Stimulated activated effector memory CD8-positive, alpha-beta T cell treated with anti-CD3 and anti-CD28 coated beads, Interleukin-12 subunit alpha, Interleukin-12 subunit beta, amount 100 ng/mL, for 72 hours (primary cell): ENCODE results near the gene SIK2.

Source experiments
- ATAC-seq: fragments of 150-1000 bp; cut with Tn5 transposase; 2 replicates; pipeline ENCODE4 v1.10.0; 2021
- DNase-seq, 2 donors: peaks; one replicate each; pipeline ENCODE4 v3.0.0; 2021 to 2022; ENCODE audit warnings: low spot score in 2 of 2
- H3K27ac Mint-ChIP-seq: one replicate; pipeline ENCODE4 v1.8.0; 2022; ENCODE audit warnings: mild to moderate bottlenecking, mixed read lengths
- H3K36me3 Mint-ChIP-seq: one replicate; pipeline ENCODE4 v1.8.0; 2022; ENCODE audit warnings: mild to moderate bottlenecking, mixed read lengths
- H3K4me1 Mint-ChIP-seq: one replicate; pipeline ENCODE4 v1.8.0; 2022; ENCODE audit warnings: mixed read lengths
- H3K4me3 Mint-ChIP-seq: one replicate; pipeline ENCODE4 v1.8.0; 2022; ENCODE audit warnings: mild to moderate bottlenecking, mixed read lengths
- H3K9me3 Mint-ChIP-seq: one replicate; pipeline ENCODE4 v1.8.0; 2022; ENCODE audit warnings: mixed read lengths

SIK2 gene

DNA sequence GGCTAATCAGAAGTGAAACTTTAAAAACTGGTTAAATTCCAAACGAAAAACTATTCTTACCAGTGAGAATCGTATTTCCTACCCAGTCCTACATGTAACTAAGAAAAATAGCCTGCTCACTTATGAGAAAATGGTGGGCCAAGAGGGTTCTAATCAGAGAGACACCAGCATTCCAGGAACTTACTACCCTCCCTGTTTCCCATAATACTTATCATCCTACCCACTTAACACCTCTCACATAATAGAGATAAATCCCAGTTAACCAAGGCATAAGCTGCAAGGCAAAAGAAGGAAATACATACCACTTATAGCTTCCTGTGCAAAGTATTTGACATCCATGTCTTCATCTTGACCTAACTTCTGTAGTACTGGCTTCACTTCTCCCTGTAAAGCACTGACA lies 139.5 kb downstream of the SIK2 start:
- ATAC-seq = no peak
- Mint-ChIP-seq H3K4me1 (peaks cover 11% of the 10 kb centered on the region), H3K9me3 (no peaks in the 10 kb centered on the region), H3K27ac (no peak overlapping the region), H3K36me3 (peaks cover 87% of the 10 kb centered on the region), H3K4me3 (no peak overlapping the region)
- no peak for DNase-seq

DNA sequence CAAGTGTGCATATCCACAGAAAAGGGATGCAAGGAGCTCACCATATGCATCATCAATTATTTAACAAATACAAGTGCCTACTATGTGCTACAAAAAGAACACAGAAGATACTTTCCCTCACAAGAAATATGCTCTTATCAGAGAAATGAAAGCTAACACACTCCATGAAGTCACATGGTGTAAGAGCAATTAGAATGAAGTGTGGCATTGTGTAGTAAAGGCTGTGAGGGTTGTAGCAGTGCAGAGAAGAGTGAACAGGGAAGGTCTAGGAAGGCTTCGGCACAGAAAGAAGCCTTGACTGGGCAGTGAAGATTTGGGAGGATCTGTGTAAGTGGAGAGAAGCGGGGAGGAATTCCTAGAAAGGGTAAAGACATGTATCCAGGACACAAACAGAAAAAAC lies 141.5 kb downstream of the SIK2 start:
- no peak for ATAC-seq
- H3K27ac Mint-ChIP-seq = no peak overlapping the region

DNA sequence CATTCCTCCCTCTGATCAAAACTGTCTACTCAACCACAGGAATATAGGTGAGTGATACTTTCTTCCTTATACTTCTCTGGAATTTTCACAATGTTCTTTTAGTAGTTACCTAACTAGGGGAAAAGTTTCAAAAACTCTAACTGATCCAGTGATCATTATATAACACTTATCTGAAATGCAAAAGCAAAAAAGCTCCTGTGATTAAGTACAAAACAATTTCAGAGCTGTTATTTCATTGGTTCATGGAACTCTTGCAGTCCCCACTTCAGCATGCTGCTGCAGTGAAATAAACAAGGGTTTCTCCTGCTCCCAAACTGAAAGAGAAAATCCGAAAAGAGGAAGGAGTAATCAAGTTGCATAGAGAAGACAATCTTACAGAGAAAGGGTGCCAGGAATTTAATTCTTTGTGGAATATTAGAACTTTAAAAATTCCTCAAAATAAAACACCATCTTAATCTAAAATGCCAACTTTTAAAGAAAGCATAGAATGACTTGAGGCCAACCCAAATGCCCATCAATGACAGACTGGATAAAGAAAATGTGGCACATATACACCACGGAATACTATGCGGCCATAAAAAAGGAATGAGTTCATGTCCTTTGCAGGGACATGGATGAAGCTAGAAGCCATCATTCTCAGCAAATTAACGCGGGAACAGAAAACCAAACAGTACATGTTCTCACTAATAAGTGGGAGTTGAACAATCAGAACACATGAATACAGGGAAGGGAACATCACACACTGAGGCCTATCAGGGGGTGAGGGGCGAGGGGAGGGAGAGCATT lies 143.7 kb downstream of the SIK2 start:
- no peak overlapping the region for H3K4me3 Mint-ChIP-seq
- no peak overlapping the region for H3K27ac Mint-ChIP-seq
- H3K4me1 Mint-ChIP-seq = peaks cover 10% of the 10 kb centered on the region
- no peaks in the 10 kb centered on the region for H3K9me3 Mint-ChIP-seq
- ATAC-seq = no peak
- peaks cover 99% of the 10 kb centered on the region for H3K36me3 Mint-ChIP-seq
- DNase-seq = no peak

More for the DNA sequence above, 141.5 kb downstream of the SIK2 start:
- H3K36me3 Mint-ChIP-seq = peaks cover 98% of the 10 kb centered on the region
- peaks cover 11% of the 10 kb centered on the region for H3K4me1 Mint-ChIP-seq
- H3K9me3 Mint-ChIP-seq = no peaks in the 10 kb centered on the region
- H3K4me3 Mint-ChIP-seq = no peak overlapping the region
- no peak for DNase-seq

DNA sequence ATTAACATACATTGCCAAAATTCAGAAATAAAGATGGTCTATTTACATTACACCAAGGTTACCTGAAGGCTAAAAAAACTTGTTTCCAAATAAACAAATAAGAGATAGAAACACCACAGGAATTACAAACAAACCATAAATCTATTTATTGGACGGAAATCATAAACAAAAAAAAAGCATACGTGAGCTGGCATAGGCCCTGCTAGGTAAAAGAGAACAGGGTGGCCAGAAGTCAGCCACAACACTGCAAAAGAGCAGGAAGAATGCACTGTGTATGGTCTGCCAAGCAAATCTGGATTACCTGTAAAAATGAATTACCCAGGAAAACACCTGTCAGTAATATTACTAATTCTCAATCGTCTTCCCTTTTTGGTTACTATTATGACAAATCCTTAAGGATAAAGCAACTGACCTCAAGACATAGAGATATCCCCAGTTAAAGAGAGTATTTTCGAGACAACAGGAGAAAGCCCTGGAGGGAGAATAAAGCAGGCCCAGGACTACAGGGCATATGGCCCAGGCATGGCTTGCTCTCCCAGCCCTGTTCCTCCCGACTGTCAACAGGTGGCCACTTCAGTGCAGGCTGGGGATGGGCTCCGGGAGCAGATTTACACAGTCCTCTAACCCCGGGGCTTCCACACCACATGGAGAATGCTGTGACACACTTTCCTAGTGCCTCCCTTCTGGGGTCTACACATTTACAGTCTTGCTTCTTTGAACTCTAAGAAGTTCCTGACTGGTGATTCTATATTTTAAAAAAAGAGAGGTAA lies 146.0 kb downstream of the SIK2 start:
- peaks cover 99% of the 10 kb centered on the region for H3K36me3 Mint-ChIP-seq
- no peak for ATAC-seq
- H3K4me3 Mint-ChIP-seq = no peak overlapping the region
- no peaks in the 10 kb centered on the region for H3K9me3 Mint-ChIP-seq
- no peak for DNase-seq
- H3K27ac Mint-ChIP-seq = no peak overlapping the region
- peaks cover 6% of the 10 kb centered on the region for H3K4me1 Mint-ChIP-seq

DNA sequence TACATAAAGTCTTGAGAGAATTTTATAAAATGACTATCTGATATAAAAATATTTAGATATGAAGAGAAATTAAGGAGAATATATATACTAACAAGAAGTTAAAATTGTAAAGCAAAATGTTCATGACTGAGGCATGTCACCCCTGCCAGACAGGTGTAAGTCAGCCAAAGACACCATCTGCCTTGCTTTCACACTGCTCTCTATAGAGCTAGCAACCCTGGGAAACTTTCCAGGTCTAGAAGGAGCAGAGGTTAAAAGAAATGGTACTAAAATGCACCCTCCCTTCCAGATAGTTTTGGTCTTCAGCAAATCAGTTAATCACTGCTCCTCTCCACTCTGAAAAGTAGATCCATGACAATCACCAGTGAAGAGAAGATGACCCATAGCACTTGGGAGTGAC lies 147.4 kb downstream of the SIK2 start:
- Mint-ChIP-seq H3K4me1 (no peaks in the 10 kb centered on the region), H3K9me3 (no peaks in the 10 kb centered on the region), H3K4me3 (no peak overlapping the region), H3K36me3 (peaks cover 99% of the 10 kb centered on the region), H3K27ac (no peak overlapping the region)
- DNase-seq (no peak), ATAC-seq (no peak)

DNA sequence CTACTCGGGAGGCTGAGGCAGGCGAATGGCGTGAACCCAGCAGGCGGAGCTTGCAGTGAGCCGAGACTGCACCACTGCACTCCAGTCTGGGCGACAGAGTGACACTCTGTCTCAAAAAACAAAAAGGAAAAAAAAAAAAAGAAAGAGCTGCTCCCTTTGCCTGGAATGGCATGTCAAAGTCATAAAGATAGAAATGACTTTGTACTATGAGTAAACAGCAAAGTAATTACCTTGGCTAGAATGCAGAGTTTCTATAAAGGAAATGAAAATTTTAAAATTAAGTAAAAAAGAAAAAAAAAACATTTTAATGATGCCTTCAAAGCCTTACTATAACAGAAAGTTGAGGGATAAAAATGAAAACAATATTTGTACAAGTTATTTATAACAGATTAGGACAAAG lies 153.8 kb downstream of the SIK2 start:
- ATAC-seq (no peak), DNase-seq (no peak)
- no peak overlapping the region for H3K4me3 Mint-ChIP-seq
- H3K27ac Mint-ChIP-seq = no peak overlapping the region
- peaks cover 100% of the 10 kb centered on the region for H3K36me3 Mint-ChIP-seq
- H3K9me3 Mint-ChIP-seq = no peaks in the 10 kb centered on the region
- H3K4me1 Mint-ChIP-seq = no peaks in the 10 kb centered on the region

DNA sequence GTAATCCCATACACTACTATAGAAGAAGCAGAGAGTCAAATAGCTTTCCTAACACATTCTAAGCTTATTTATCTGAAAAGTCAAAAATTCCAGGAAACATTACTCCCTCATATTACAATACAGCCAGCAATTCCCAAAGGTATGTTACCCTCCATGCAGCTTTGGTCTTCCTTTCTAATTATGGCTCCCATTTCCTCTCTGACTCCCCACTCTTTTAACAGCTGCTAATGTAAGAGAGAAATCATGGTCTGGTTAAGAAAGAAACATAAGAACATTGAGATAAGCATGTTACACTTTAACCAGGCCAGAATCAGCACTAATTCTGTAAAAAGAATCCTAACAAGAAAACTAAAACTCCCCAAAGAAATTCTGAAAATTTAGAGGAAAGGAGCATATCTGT lies 157.1 kb downstream of the SIK2 start:
- peaks cover 19% of the 10 kb centered on the region for H3K4me1 Mint-ChIP-seq
- ATAC-seq (no peak), DNase-seq (no peak)
- H3K27ac Mint-ChIP-seq = no peak overlapping the region
- H3K4me3 Mint-ChIP-seq = no peak overlapping the region
- no peaks in the 10 kb centered on the region for H3K9me3 Mint-ChIP-seq
- H3K36me3 Mint-ChIP-seq = peaks cover 100% of the 10 kb centered on the region

DNA sequence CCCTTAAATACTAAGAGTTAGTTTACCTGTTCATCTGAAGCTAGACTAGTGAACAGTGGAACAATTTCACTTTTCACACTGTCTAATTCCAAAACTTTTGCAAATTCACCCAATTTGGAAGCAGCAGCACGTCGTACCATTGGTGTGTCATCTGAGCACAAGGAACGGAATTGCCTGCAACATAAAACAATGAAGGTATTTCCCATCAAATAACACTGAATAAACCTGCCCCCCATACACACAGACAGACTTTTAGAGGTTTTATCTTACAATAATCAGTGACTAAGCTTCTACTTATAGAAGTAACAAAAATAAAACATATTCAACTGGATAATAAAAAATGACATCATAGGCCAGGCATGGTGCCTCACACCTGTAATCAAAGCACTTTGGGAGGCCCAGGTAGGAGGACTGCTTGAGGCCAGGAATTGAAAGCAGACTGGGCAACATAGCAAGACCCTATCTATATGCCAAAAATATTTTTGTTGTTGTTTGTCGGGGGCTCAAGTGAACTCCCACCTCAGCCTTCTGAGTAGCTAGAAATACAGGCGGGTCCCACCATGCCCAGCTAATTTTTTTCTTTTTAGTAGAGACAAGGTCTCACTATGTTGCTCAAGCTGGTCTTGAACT lies 157.6 kb downstream of the SIK2 start:
- ATAC-seq (no peak), DNase-seq (no peak)
- H3K4me3 Mint-ChIP-seq = no peak overlapping the region
- no peaks in the 10 kb centered on the region for H3K9me3 Mint-ChIP-seq
- H3K36me3 Mint-ChIP-seq = peaks cover 98% of the 10 kb centered on the region
- H3K27ac Mint-ChIP-seq = no peak overlapping the region
- H3K4me1 Mint-ChIP-seq = peaks cover 25% of the 10 kb centered on the region

DNA sequence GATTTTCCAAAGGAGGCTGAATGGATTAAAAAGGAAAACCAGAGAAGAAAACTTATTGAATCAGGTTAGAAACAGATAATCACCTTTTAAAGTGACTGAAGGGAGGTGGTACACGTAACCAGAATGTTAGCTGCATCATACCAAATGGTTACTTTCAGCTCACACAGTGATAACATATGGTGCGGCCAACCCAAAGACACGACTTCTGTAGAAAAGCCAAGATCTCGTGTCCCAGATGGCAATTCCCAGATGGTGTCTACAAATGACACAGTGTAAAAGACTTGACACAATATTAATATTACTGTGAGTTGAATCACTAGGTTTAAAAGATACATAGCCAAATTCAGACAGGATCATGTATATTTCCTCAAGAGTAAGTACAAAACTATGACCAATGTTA lies 158.8 kb downstream of the SIK2 start:
- no peak for ATAC-seq
- Mint-ChIP-seq H3K36me3 (peaks cover 89% of the 10 kb centered on the region), H3K27ac (no peak overlapping the region), H3K4me1 (peaks cover 31% of the 10 kb centered on the region), H3K9me3 (no peaks in the 10 kb centered on the region), H3K4me3 (no peak overlapping the region)
- no peak for DNase-seq

DNA sequence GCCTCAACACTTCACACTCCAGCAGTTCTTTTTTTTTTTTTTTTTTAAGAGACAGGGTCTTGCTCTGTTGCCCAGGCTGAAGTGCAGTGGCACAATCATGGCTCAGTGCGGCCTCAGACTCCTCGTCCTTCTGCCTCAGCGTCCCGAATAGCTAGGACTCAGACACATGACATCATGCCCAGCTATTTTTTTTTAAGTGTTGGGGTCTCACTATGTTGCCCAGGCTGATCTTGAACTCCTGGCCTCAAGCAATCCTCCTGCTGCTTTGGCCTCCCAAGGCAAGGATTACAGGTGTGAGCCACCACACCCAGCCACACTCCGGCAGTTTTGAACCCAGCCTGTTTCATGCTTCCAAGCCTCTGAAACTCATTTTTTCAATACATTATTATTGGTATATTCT lies 160.3 kb downstream of the SIK2 start:
- no peak overlapping the region for H3K27ac Mint-ChIP-seq
- DNase-seq (no peak), ATAC-seq (no peak)
- peaks cover 39% of the 10 kb centered on the region for H3K4me1 Mint-ChIP-seq
- no peaks in the 10 kb centered on the region for H3K9me3 Mint-ChIP-seq
- no peak overlapping the region for H3K4me3 Mint-ChIP-seq
- H3K36me3 Mint-ChIP-seq = peaks cover 77% of the 10 kb centered on the region

DNA sequence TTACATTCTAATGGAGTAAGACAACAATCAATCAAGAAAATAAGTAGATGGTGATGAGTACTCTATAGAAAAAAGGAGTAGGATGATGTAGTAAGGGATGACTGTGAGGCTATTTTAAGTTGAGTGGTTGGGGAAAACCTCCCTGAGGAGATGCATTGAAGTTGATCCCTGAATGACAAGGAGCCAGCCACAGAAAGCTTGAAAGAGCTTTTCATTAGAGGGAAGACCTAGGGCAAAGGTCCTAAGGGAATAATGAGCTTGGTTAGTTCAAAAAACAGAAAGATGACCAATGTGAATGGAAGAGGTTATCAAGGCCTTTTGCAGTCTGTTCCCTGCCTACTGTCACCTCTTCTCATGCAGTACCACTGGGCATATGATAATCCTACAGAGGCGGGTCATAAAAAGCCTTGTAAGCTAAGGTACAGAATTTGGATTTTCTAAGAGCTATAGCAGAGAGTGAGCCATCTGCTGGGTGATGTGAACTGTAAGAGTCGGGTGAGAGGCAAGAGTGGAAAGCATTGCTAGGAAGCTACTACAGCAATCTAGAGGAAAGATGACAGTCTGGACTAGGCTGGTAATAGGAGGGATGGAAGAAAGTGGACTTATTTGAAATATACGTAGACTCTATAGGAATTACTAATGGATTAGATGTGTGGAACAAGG lies 160.9 kb downstream of the SIK2 start:
- H3K4me1 Mint-ChIP-seq = peaks cover 39% of the 10 kb centered on the region
- H3K36me3 Mint-ChIP-seq = peaks cover 71% of the 10 kb centered on the region
- ATAC-seq (no peak), DNase-seq (no peak)
- H3K27ac Mint-ChIP-seq = no peak overlapping the region
- no peak overlapping the region for H3K4me3 Mint-ChIP-seq
- H3K9me3 Mint-ChIP-seq = no peaks in the 10 kb centered on the region

DNA sequence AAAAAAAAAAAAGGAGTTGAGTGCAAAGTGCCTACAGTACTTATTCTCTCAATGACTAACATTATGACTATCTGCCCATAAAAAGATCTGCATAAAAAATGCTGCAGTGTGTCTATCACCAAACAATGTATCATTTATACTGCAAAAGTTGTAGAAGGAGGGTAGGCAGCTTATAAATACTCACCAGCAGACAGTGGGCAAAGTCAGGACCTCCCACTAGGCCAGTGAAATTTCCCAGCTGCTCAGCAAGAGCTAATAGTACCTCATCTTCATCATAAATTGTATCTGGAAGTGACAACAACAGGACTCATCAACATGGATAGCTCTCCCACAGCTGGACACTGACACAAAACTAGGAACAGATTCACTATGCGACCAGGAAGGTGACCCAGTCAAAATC lies 162.4 kb downstream of the SIK2 start:
- peaks cover 56% of the 10 kb centered on the region for H3K36me3 Mint-ChIP-seq
- H3K4me1 Mint-ChIP-seq = peaks cover 39% of the 10 kb centered on the region
- no peaks in the 10 kb centered on the region for H3K9me3 Mint-ChIP-seq
- H3K4me3 Mint-ChIP-seq = peak overlapping the region; percentile 97
- H3K27ac Mint-ChIP-seq = peak overlapping the region; percentile 97
- DNase-seq (no peak), ATAC-seq (no peak)

DNA sequence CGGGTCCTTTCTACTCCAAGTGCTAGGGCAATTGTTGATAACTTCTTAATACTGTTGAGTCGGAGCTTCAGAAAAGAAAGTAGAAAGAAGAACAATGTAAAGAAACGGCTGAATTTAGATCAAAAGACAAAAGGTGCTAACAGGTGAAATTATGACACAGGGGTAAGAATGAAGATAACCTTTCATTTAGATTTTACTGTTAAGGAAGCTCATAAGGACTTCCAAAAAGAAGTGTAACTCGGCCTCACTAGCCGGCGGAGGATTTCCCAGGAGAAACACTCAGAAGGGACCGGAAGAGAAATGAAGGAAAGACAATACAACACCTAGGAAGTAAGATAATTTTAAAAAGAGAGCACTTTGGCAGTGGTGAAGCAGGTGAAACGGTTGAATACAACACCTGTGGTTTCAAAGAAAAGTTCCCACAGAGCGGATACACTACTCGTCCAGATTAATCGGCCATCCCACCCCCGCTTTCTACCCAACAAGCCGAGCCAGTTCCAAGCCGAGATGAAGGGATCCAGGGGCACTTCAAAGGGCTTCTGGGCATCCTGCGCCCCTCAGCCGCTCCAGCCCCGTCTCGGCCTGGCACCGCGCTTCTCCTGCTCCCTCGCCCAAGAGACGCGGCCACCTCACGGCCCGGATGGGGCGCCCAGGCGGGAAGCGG lies 163.2 kb downstream of the SIK2 start:
- DNase-seq (no peak), ATAC-seq (no peak)
- Mint-ChIP-seq H3K9me3 (no peaks in the 10 kb centered on the region), H3K36me3 (peaks cover 48% of the 10 kb centered on the region), H3K4me3 (peak overlapping the region; percentile 97), H3K4me1 (peaks cover 39% of the 10 kb centered on the region), H3K27ac (peak overlapping the region; percentile 97)

DNA sequence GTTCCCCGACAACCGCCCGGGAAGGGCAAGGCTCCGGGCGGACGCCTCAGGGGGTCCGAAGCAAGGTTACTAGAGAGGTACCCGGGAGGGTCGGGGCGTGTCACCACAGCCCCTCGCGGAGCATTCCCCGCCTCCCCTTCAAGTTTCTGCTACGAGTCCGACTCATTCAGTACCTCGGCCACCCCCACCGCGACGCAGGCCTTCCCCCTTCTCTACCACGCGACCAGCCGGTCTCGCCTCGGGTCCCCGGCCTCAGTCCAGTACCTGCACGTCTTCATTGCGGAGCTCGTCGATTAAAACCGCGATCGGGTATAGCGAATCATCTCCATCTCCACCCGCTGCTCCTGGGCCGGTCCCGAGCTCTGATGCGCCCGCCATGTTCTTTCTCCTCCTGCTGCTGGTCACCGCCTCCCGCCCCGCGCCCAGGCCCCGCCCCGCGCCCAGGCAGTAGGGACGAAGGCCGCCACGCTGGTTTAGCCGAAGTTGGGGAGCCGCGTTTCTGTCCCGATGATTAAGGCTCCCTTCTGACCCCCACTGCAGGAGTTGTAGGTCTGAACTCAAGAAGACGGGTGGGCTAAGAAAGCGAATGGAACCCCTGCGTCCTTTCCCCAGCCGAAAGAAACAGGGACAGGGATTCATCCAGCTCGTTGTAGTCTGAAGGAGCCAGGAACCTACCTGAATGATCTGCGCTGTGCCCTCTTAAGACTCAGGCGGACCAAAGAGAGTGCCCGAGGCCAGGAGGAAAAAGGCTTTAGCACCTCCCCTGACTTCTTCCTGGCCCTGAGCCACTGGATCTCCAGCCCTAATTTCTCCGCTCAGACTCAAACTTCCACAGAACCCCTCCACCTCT lies 164.0 kb downstream of the SIK2 start, which contains the start of gene PPP2R1B:
Gene PPP2R1B, minus strand, starts transcription at position 406 of the 850 bp plus-strand sequence. Its CDS starts 28 bp downstream, at position 378.
- no peaks in the 10 kb centered on the region for H3K9me3 Mint-ChIP-seq
- peak; percentile 63 to 87 for DNase-seq
- peak within 1 kb of the TSS; percentile 97 for H3K4me3 Mint-ChIP-seq
- ATAC-seq = peak; percentile 95
- H3K36me3 Mint-ChIP-seq = peaks cover 40% of the 10 kb centered on the region
- peaks cover 39% of the 10 kb centered on the region for H3K4me1 Mint-ChIP-seq
- peak within 1 kb of the TSS; percentile 97 for H3K27ac Mint-ChIP-seq
